Fibroblast of villous mesenchyme (primary cell): ENCODE data around the gene YBX2. TPM values are rescaled to one million over a fixed set of nuclear protein-coding genes. Genes with fewer than 3 reads are reported as not detected.
"Not testable (repeated sequence)": the region's sequence is repeated elsewhere in the genome, so short reads cannot be mapped to it uniquely, and the experiment has no call there.

ENCODE experiments used
- DNase-seq: peaks from one replicate; pipeline ENCODE4 v3.0.0-alpha.2; 2010; ENCODE audit warnings: low read depth
- H3K4me3 ChIP-seq: 2 replicates; pipeline ENCODE4 v1.5.1; 2011; ENCODE audit warnings: low read depth, mild to moderate bottlenecking, low read length
- CTCF ChIP-seq: IDR thresholded peaks from 2 replicates; pipeline ENCODE4 v1.5.1; 2012; ENCODE audit warnings: low read depth, mild to moderate bottlenecking, low read length; ENCODE audit not compliant: insufficient read depth
- total RNA-seq: library from RNA; depleted of rRNA; stranded (reverse); fragments of >200 nt; gene quantifications from 2 replicates; pipeline ENCODE4 v1.2.3, GENCODE V29; 2012

Gene YBX2
- total RNA-seq, 1 donor: not detected

- no peak for DNase-seq
- peak overlapping the region; percentile 90 for H3K4me3 ChIP-seq
- TF ChIP-seq CTCF: no peak
Measured at GRCh38 chr17:7249830-7250229, 44.6 kb downstream of the YBX2 start.

GRCh38 chr17:7249214-7249613 is 45.2 kb downstream of the YBX2 start:
- H3K4me3 ChIP-seq: peak overlapping the region; percentile 18
- DNase-seq: no peak
- no peak for TF ChIP-seq CTCF

- DNase-seq: no peak
- no peak for TF ChIP-seq CTCF
Measured at GRCh38 chr17:7248796-7249195, 45.6 kb downstream of the YBX2 start.

GRCh38 chr17:7246779-7247178 is 47.7 kb downstream of the YBX2 start:
- no peak for TF ChIP-seq CTCF
- no peak for DNase-seq
- H3K4me3 ChIP-seq: no peak overlapping the region

More at GRCh38 chr17:7248796-7249195, 45.6 kb downstream of the YBX2 start:
- H3K4me3 ChIP-seq: no peak overlapping the region

- H3K4me3 ChIP-seq: not testable (repeated sequence)
Measured at GRCh38 chr17:7243838-7244237, 50.6 kb downstream of the YBX2 start.

GRCh38 chr17:7243453-7243729 is 51.0 kb downstream of the YBX2 start:
- no peak for DNase-seq
- no peak for TF ChIP-seq CTCF
- H3K4me3 ChIP-seq: peak overlapping the region; percentile 98

More at GRCh38 chr17:7243838-7244237, 50.6 kb downstream of the YBX2 start:
- DNase-seq: not testable (repeated sequence)

- TF ChIP-seq CTCF: no peak
- DNase-seq: peak; percentile 98
- H3K4me3 ChIP-seq: peak overlapping the region; percentile 98
Measured at GRCh38 chr17:7242717-7243452, 51.6 kb downstream of the YBX2 start.
